Activated T-cell treated with anti-CD3 and anti-CD28 coated beads for 24 hours (primary cell): ENCODE data around the gene KAT8.

Experiments used
- DNase-seq: peaks from one replicate; pipeline ENCODE4 v3.0.0-alpha.2; 2020; ENCODE audit warnings: low read depth

The KAT8 gene

GRCh38 chr16:31108035-31108793 is 9.2 kb upstream of the KAT8 start, which contains the start of gene BCKDK:
TSS of gene BCKDK (plus strand) at chr16:31108386. CDS start at chr16:31109224, 838 bp downstream.
- DNase-seq = peak; percentile 65

- DNase-seq = no peak
These were observed 8.5 kb upstream of the KAT8 start for GRCh38 chr16:31108794-31109558.

- no peak for DNase-seq
These were observed 7.8 kb upstream of the KAT8 start for GRCh38 chr16:31109622-31110021.

GRCh38 chr16:31110106-31111034 is 7.1 kb upstream of the KAT8 start:
- no peak for DNase-seq

- no peak for DNase-seq
These were observed 5.5 kb upstream of the KAT8 start for GRCh38 chr16:31111881-31112466.

- no peak for DNase-seq
These were observed 4.8 kb upstream of the KAT8 start for GRCh38 chr16:31112711-31113110.

- DNase-seq = no peak
These were observed 4.0 kb upstream of the KAT8 start for GRCh38 chr16:31113121-31114120.

GRCh38 chr16:31114468-31114867 is 3.0 kb upstream of the KAT8 start:
- DNase-seq = no peak

GRCh38 chr16:31118223-31119155 is 1.0 kb downstream of the KAT8 start:
- no peak for DNase-seq

- DNase-seq = no peak
These were observed 2.7 kb downstream of the KAT8 start for GRCh38 chr16:31120129-31120528.

- DNase-seq = no peak
These were observed 8.4 kb downstream of the KAT8 start for GRCh38 chr16:31125844-31126243.

- DNase-seq = no peak
These were observed 9.7 kb downstream of the KAT8 start for GRCh38 chr16:31127182-31127581.

- DNase-seq = no peak
These were observed 11.5 kb downstream of the KAT8 start for GRCh38 chr16:31128711-31129567.

GRCh38 chr16:31129568-31130335 is 12.3 kb downstream of the KAT8 start:
- no peak for DNase-seq

GRCh38 chr16:31130336-31130891 is 12.9 kb downstream of the KAT8 start:
- DNase-seq = no peak

- DNase-seq = no peak
These were observed 13.4 kb downstream of the KAT8 start for GRCh38 chr16:31130899-31131298.

GRCh38 chr16:31131416-31131815 is 14.0 kb downstream of the KAT8 start:
- no peak for DNase-seq
